Measurements from ENCODE around the gene PUSL1.
"Not testable (repeated sequence)": the region's sequence is repeated elsewhere in the genome, so short reads cannot be mapped to it uniquely, and the experiment has no call there.

The PUSL1 gene

DNA sequence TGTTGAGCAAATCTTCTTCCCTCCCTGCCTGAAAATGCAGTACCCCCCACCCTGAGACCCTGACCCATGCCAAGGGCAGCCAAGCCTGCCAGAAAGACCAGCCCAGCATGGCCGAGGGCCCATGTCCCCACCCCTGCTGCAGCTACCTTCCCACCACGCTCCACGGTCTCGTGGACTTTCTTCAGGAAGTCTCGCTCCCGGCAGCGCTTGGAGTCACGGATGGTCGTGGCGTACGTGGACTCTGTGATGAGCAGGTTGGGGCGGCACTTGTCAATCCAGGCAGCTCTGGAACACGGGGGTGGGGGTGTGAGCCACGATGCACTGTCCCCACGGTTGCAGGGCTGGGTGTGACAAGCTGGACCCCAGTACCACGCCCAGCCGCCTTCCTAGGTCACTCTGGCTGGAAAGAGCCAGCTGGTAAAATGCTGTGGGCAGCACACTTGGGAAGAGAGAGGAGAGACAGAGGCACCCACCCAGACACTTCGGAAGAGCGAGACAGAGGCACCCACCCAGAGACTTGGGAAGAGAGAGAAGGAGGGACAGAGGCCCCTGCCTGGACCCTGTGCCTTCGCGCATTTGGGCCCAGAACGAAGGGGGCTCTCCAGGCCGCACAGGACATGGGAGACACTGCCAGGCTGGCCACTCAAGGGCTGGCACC lies 6.4 kb downstream of the PUSL1 start:
- H3K4me3 ChIP-seq (ENCODE audit: low read depth, low read length) = no peak overlapping the region
- no peak for DNase-seq (ENCODE audit: low read depth)
- TF ChIP-seq CTCF (IDR thresholded peaks at IDR 0.05; ENCODE audit: low read depth, low read length, missing control alignments) = no peak

- TF ChIP-seq CTCF (IDR thresholded peaks at IDR 0.05; ENCODE audit: low read depth, low read length, missing control alignments) = no peak
- no peak overlapping the region for H3K4me3 ChIP-seq (ENCODE audit: low read depth, low read length)
- no peak for DNase-seq (ENCODE audit: low read depth)
Measured at GRCh38 chr1:1315435-1315954, 7.1 kb downstream of the PUSL1 start.

DNA sequence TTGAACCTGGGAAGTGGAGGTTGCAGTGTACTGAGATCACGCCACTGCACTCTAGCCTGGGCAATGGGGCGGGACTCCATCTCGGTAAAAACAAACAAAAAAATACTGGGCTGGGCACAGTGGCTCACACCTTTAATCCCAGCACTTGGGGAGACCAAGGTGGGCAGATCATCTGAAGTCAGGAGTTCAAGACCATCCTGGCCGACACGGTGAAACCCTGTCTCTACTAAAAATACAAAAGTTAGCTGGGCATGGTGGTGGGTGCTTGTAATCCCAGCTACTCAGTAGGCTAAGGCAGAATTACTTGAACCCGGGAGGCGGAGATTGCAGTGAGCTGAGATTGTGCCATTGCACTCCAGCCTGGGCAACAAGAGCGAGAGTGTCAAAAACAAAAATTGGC lies 7.8 kb downstream of the PUSL1 start:
- DNase-seq (ENCODE audit: low read depth); H3K4me3 ChIP-seq (ENCODE audit: low read depth, low read length): not testable (repeated sequence)

GRCh38 chr1:1317420-1317819 lies 9.0 kb downstream of the PUSL1 start:
- no peak for DNase-seq (ENCODE audit: low read depth)
- no peak overlapping the region for H3K4me3 ChIP-seq (ENCODE audit: low read depth, low read length)
- no peak for TF ChIP-seq CTCF (IDR thresholded peaks at IDR 0.05; ENCODE audit: low read depth, low read length, missing control alignments)

DNA sequence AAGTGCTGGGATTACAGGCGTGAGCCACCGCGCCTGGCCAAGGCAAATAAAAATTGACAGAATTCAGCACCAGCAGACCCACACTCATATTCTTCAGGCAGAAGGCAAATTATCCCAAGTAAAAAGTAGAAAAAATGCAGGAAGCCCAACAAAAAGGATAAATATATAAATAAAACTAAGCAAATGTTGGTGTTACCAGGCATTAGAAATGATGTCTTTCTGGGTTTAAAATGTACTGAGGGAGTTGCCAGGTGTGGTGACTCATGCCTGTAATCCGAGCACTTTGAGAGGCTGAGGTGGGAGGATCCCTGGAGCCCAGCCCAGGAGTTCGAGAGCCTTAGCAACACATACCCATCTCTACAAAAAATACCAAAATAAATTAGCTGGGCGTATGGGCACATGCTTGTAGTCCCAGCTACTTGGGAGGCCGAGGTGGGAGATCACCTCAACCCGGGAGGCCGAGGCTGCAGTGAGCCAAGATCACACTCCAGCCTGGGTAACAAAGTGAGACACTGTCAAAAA lies 9.8 kb downstream of the PUSL1 start:
- no peak for DNase-seq (ENCODE audit: low read depth)
- no peak for TF ChIP-seq CTCF (IDR thresholded peaks at IDR 0.05; ENCODE audit: low read depth, low read length, missing control alignments)
- H3K4me3 ChIP-seq (ENCODE audit: low read depth, low read length) = no peak overlapping the region

DNA sequence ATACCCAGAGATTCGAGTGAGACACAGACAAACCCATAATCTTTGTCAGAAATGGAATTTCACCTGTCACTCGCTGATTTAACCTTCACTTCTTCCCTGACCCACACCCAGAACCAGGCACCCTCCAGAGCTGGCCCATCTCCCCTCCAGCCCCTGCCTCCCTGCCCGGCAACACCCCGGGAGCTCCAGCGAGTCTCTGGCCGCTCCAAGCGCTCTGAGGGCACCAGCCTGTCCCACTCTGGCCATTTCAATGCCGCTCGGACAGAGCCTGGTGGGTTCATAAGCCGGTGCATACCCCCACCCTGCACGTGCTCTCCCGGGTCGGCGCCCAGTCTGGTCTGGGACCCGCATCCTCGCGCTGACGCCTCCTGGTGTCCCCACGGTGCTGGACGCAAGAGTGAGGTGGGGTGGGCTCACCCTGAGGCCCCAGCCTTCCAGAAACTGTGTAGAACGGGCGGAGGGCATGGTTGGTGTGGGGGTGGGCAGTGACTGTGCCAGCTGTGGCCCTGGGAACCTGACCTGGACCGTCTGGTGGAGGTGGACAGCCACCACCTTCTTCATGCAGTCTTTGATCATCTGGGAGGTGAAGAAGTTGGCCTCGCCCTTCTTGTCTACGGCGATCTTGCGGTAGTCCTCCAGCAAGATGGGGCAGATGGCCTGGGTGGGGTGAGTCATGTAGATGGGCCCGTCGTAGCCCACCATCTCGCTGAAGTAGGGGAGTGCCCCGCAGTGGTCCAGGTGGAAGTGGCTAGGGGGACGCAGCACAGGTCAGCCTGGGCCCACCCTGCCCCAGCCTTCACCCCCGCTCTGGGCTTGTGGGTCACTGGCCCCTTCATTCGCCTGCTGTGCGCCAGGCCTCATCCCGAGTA lies 10.6 kb downstream of the PUSL1 start:
- no peak overlapping the region for H3K4me3 ChIP-seq (ENCODE audit: low read depth, low read length)
- no peak for DNase-seq (ENCODE audit: low read depth)
- TF ChIP-seq CTCF (IDR thresholded peaks at IDR 0.05; ENCODE audit: low read depth, low read length, missing control alignments) = no peak

DNA sequence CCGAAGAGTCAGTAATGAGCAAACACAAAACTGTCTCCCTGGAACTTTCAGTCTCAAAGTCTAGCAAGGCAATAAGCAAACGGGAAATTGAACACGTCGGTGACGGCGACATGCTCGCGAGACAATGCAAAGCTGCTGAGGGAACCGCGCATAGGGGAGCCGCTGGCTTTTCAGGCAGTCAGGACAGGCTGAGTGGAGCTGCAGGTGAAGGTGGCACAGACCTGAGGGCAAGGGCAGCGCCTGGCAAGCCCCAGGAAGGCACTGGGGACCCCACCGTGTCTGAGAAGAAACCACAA lies 11.2 kb downstream of the PUSL1 start:
- TF ChIP-seq CTCF (IDR thresholded peaks at IDR 0.05; ENCODE audit: low read depth, low read length, missing control alignments) = no peak
- no peak overlapping the region for H3K4me3 ChIP-seq (ENCODE audit: low read depth, low read length)
- no peak for DNase-seq (ENCODE audit: low read depth)

All from GM12864 (cell line).